Lung (tissue), 12 donors: ENCODE results near the gene MVB12B. TPM values are rescaled to one million over a fixed set of nuclear protein-coding genes. Genes with fewer than 3 reads are reported as not detected.

Experiments
- ATAC-seq: fragments of 200-7000 bp; cut with Tn5 transposase; one replicate; pipeline ENCODE4 v1.9.1; 2020; ENCODE audit warnings: moderate number of reproducible peaks; ENCODE audit not compliant: insufficient read depth, low FRiP score
- DNase-seq, 3 donors: peaks; one replicate each; pipeline ENCODE4 v3.0.0-alpha.2; 2013 to 2017
- H3K27ac ChIP-seq, 2 donors: one replicate each; pipeline ENCODE4 v1.5.1; 2013; ENCODE audit warnings: mild to moderate bottlenecking in 2 of 2, moderate library complexity in 2 of 2, control low read depth in 1 of 2, inconsistent platforms in 1 of 2, low read depth in 1 of 2, low read length in 1 of 2
- H3K27me3 ChIP-seq, 3 donors: one replicate each; pipeline ENCODE4 v1.5.1; 2013; ENCODE audit warnings: low read length in 2 of 3; ENCODE audit not compliant: control insufficient read depth in 3 of 3, insufficient read depth in 3 of 3
- H3K36me3 ChIP-seq, 4 donors: one replicate each; pipeline ENCODE4 v1.5.1; 2013; ENCODE audit warnings: low read length in 4 of 4, mild to moderate bottlenecking in 1 of 4, moderate library complexity in 1 of 4; ENCODE audit not compliant: control insufficient read depth in 4 of 4, insufficient read depth in 4 of 4
- H3K4me1 ChIP-seq, 5 donors: one replicate each; pipeline ENCODE4 v1.5.1; 2013; ENCODE audit warnings: low read length in 5 of 5, mild to moderate bottlenecking in 2 of 5, moderate library complexity in 1 of 5; ENCODE audit not compliant: control insufficient read depth in 5 of 5, insufficient read depth in 5 of 5
- H3K4me3 ChIP-seq: one replicate; pipeline ENCODE4 v1.5.1; 2013; ENCODE audit warnings: mild to moderate bottlenecking, control low read depth, moderate library complexity
- H3K9ac ChIP-seq, 2 donors: one replicate each; pipeline ENCODE4 v1.5.1; 2013; ENCODE audit warnings: low read length in 2 of 2, control low read depth in 1 of 2; ENCODE audit not compliant: insufficient read depth in 1 of 2
- H3K9me3 ChIP-seq, 4 donors: one replicate each; pipeline ENCODE4 v1.5.1; 2013; ENCODE audit warnings: low read length in 3 of 4, mild to moderate bottlenecking in 1 of 4, moderate library complexity in 1 of 4; ENCODE audit not compliant: control insufficient read depth in 4 of 4, insufficient read depth in 3 of 4
- CTCF ChIP-seq: IDR thresholded peaks from 2 replicates; pipeline ENCODE4 v1.5.1; 2012; ENCODE audit warnings: mild to moderate bottlenecking; ENCODE audit errors: control extremely low read depth, extremely low read depth
- WGBS, 2 donors: extraction: QIAGEN DNeasy Blood & Tissue Kit; methylation state at CpG; one replicate each; pipeline ENCODE4 v1.1.7; 2013; 5-methylcytosine and 5-hydroxymethylcytosine counted together
- polyA plus RNA-seq, 2 donors: library from polyadenylated mRNA; stranded (reverse); fragments of 200-250 nt; gene quantifications; one replicate each; pipeline ENCODE4 v1.2.1, GENCODE V29; 2013
- total RNA-seq, 2 donors: library from RNA; depleted of rRNA in 1 of 2; stranded (reverse); fragments of >200 nt in 1 of 2; gene quantifications; one replicate each; pipeline ENCODE4 v1.2.1, GENCODE V29; 2014 to 2021
- donor health status: control.
- donor health status: control.
- donor health status: Bipolar disorder and iron deficiency.
- donor health status: healthy.
- donor health status: DM: yes; HTN: yes; CAD: no.

The MVB12B gene
- total and polyA plus RNA-seq, 4 donors: 9.5 to 33.6 (median 16.5) TPM

- Histone ChIP-seq H3K4me3 (no peak overlapping the region), H3K27ac (no peak overlapping the region), H3K4me1 (no peaks in the 10 kb centered on the region), H3K9me3 (no peaks in the 10 kb centered on the region), H3K36me3 (peaks cover 0 to 17% (median 5%) of the 10 kb centered on the region in 4 donors), H3K27me3 (no peaks in the 10 kb centered on the region), H3K9ac (no peak overlapping the region)
- DNase-seq (no peak), ATAC-seq (no peak)
- 87 to 92% methylated on average over 12 of the region's 12 CpGs for WGBS, 2 donors
- TF ChIP-seq CTCF: no peak
Observed at GRCh38 chr9:126452106-126452505, 125.5 kb downstream of the MVB12B start.

GRCh38 chr9:126453156-126453963 lies 126.7 kb downstream of the MVB12B start:
- Histone ChIP-seq H3K36me3 (peaks cover 0 to 17% (median 3%) of the 10 kb centered on the region in 4 donors), H3K9me3 (no peaks in the 10 kb centered on the region), H3K27me3 (no peaks in the 10 kb centered on the region), H3K4me1 (no peaks in the 10 kb centered on the region), H3K4me3 (no peak overlapping the region), H3K9ac (no peak overlapping the region), H3K27ac (no peak overlapping the region)
- no peak for DNase-seq
- ATAC-seq: no peak
- WGBS, 2 donors: 94 to 95% methylated on average over 14 of the region's 14 CpGs
- TF ChIP-seq CTCF: no peak

- Histone ChIP-seq H3K27me3 (no peaks in the 10 kb centered on the region), H3K27ac (no peak overlapping the region), H3K9ac (no peak overlapping the region), H3K9me3 (no peaks in the 10 kb centered on the region), H3K36me3 (peaks cover 0 to 15% (median 3%) of the 10 kb centered on the region in 4 donors), H3K4me3 (no peak overlapping the region), H3K4me1 (no peaks in the 10 kb centered on the region)
- 89 to 93% methylated on average over 4 of the region's 4 CpGs for WGBS, 2 donors
- no peak for DNase-seq
- TF ChIP-seq CTCF: no peak
- ATAC-seq: no peak
Observed at GRCh38 chr9:126454215-126454614, 127.6 kb downstream of the MVB12B start.
